ENCODE data around the gene SLC5A4.

- TF ChIP-seq, protein P1, sequence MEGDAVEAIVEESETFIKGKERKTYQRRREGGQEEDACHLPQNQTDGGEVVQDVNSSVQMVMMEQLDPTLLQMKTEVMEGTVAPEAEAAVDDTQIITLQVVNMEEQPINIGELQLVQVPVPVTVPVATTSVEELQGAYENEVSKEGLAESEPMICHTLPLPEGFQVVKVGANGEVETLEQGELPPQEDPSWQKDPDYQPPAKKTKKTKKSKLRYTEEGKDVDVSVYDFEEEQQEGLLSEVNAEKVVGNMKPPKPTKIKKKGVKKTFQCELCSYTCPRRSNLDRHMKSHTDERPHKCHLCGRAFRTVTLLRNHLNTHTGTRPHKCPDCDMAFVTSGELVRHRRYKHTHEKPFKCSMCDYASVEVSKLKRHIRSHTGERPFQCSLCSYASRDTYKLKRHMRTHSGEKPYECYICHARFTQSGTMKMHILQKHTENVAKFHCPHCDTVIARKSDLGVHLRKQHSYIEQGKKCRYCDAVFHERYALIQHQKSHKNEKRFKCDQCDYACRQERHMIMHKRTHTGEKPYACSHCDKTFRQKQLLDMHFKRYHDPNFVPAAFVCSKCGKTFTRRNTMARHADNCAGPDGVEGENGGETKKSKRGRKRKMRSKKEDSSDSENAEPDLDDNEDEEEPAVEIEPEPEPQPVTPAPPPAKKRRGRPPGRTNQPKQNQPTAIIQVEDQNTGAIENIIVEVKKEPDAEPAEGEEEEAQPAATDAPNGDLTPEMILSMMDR (conservative IDR thresholded peaks at IDR 0.05) = no peak
- TF ChIP-seq EZH2 (IDR thresholded peaks at IDR 0.05; ENCODE audit: low read depth) = no peak
Observed at GRCh38 chr22:32286290-32286840, 31.2 kb upstream of the SLC5A4 start.
